Body of pancreas (tissue), 4 donors: Measurements from ENCODE around the gene PUM2.

Experiments
- CTCF ChIP-seq, 7 experiments: fragments of 450-650 bp in 4 of 7; fragments of 200-600 bp in 3 of 7; sonication (generic) in 3 of 7; IDR thresholded peaks; one replicate each; pipeline ENCODE4 v1.5.1; 2016 to 2019; ENCODE audit warnings: antibody characterized with exemption in 7 of 7
- POLR2A ChIP-seq, 3 donors: fragments of 450-650 bp; IDR thresholded peaks; one replicate each; pipeline ENCODE4 v1.6.1; 2016; ENCODE audit warnings: antibody characterized with exemption in 3 of 3, mild to moderate bottlenecking in 2 of 3

GRCh38 chr2:20213651-20214565, 136.7 kb downstream of the PUM2 start:
- no peak for TF ChIP-seq CTCF (IDR thresholded peaks at IDR 0.05)
- no peak for TF ChIP-seq POLR2A (IDR thresholded peaks at IDR 0.05)
